ENCODE measurements around the gene ADPRM.
"Not testable (repeated sequence)": the region's sequence is repeated elsewhere in the genome, so short reads cannot be mapped to it uniquely, and the experiment has no call there.

ADPRM gene

DNA sequence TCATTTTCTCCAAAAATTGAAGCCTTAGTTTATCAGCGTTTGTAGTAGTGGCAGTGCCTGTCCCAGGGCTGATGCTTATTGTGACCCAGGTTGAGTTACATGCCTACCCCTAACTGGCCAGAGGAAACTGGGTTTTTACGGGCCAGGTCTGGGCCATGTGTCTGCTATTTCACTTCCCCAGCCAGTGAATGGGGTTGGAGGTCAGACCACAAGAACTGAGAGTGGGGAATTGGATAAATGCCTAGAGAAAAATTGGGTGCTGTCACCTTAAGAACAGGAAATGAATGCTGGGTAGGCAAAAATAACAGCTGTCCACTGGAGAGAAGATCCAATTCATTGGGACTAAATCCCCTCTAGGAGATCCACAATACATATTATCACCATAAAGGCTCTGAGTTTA lies 5.2 kb downstream of the ADPRM start:
- no peak for DNase-seq

DNA sequence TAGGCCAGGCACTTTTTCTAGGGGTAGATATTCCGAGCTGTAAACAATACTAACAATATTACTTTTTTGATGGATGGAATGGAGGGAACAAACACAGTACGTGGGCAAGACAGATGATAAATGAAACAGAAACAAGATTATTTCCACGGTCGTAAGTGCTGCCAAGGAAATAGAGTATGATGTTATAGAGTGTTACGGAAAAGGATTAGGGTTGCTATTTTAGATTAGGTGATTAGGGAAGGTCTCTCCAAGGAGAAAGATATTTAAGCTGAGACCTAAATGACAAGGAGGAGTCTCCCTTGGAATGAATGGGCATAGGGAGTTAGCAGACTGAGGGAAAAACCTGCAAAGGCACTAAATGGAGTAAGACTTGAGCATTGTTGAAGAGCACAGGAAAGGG lies 8.3 kb downstream of the ADPRM start:
- DNase-seq = no peak

DNA sequence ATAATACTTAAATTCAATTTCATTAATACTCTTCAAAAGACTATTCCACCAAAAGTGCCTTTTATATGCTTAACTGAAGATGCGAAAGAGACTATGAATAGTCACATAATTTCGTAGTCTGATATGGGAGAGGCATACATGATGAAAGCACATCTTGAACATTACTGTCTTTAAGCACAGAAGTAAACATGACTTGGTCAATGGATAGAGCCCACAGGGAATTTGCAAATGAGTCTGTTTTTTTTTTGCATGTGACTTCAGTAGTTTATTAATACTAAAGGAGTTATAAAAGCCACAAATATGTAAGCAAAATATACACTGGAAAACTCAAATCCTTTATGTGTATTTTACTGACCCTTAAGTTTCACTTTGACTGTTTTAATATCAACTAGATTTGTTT lies 15.9 kb downstream of the ADPRM start:
- no peak for DNase-seq

DNA sequence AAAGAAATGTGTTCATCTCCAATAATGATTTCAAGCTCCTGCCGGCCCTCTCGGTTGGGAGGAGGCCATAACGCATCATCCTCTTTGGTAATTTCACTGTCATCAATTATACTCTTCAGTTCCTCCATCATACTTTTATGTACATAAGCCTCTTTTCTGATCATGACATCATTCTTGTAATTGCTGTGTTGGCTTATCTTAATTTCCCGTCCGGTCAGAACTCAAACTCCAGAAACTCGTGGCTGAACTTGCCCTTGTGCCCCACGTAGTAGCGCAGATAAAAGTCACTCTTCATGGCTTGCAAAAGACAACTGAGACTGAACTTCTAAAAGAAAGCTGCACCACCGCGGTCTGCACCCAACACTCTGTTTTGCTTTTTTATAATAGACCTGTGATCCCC lies 18.8 kb downstream of the ADPRM start:
- DNase-seq = no peak

DNA sequence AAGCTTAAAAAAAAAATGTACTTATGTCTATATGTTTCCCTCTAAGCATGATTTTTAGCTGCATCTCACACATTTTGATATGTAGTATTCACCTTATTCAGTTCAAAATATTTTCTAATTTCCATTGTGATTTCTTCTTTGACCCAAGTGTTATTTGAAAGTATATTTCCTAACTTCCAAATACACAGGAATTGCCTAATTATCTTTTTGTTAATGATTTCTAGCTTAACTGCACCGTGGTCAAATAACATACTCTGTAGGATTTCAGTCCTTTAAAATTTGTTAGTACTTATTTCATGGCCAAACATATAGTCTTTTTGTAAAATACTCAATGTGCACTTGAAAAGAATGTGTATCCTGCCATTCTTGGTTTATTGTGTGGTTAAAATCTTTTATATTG lies 21.2 kb downstream of the ADPRM start:
- DNase-seq = no peak

DNA sequence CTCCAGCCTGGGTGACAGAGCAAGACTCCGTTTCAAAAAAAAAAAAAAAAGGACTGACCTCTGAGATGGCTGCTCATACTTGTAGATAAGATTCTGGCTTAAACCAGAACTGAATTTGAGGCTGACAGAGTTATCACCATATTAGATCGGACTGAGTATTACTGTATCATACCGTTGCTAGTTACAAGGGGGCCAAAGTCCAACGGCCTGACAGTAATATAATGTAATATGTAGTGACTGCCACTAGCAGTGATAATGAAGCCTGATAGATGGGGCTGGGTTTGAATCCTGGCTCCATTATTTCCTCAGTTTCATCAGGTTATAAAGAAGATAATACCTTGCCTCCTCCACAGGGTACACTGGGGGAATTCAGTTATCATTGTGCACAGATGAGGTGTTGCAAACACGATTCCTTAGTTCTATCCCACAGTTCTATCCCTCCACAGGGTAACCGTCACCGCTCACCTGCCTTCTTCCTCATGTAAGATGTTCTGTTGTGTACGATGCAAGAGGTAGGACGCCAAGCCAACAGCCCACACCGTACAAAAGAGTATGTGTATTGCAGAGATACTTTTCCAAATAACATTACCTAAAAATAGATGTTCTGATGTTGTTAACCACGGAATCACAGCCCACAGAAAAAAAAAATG lies 27.3 kb downstream of the ADPRM start:
- no peak for DNase-seq

DNA sequence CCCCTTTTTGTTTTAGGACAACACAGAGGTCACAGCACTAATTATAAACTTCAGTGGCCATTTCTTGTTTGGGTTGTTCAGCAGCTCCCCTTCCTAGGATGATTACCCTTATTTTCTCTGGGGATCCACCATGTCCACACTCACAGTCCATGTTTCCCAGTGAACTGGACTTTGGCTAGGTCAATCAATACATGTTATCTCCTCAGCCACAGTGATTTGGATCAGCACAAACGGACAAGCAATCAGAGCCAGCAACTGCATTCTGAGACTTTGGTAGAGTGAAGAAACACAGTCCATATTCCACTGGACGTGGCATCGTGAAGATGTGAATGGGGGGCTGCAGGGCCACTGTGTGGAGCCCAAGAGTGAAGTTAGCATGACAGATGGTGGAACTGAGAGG lies 27.9 kb downstream of the ADPRM start:
- no peak for DNase-seq

DNA sequence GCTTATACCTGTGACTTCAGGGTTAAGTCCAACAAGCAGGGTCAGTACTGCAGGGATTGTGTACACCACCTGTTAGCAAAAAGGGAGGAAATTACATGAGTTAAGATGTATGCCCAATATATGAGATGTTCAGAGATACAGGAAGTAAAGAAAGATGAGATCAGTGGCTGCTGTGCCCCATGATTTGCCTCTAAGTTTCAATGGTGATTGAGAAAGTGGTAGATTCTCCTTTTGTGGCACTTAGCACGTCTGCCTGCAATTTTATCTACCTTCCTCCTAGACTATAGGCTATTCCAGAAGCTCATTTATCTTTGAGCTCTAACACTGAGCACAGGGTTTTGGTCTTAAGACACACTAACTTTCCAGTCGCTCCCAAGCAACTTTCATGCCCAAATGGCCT lies 28.8 kb downstream of the ADPRM start:
- no peak for DNase-seq

DNA sequence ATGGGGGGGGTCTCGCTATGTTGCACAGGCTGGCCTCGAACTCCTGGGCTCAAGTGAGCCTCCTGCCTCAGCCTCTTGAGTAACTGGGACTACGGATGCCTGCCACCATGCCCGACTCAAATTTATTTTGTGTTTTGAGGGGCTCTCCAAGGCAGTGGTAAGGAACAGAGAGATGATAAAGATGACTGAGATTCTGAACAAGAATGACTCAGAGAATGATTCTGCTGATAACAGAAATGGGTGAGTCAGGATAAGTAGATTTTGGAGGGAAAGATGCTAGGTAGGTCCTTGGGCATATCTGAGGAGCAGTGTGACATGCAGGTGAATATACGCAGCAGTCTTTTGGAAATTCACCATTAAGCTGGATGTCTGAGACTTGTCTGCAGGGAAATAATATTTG lies 29.8 kb downstream of the ADPRM start:
- DNase-seq = no peak

DNA sequence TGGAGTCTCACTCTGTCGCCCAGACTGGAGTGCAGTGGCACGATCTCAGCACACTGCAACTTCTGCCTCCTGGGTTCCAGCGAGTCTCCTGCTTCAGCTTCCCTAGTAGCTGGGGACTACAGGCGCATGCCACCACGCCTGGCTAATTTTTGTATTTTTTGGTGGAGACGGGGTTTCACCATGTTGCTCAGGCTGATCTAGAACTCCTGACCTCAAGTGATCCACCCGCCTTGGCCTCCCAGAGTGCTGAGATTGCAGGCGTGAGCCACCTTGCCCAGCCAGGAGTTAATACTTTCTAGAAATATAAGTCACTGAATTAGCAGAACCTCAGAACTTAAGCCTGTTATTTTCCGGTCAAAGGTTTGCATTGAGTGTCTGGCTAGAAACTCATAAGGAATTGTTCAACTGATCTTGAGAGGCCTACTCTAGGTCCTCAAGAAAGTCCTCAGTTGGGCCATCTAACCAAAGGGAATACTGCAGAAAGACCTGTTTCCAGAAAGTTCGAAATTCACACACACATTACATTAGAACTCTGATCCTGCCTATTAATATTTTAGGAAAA lies 31.0 kb downstream of the ADPRM start:
- no peak for DNase-seq

DNA sequence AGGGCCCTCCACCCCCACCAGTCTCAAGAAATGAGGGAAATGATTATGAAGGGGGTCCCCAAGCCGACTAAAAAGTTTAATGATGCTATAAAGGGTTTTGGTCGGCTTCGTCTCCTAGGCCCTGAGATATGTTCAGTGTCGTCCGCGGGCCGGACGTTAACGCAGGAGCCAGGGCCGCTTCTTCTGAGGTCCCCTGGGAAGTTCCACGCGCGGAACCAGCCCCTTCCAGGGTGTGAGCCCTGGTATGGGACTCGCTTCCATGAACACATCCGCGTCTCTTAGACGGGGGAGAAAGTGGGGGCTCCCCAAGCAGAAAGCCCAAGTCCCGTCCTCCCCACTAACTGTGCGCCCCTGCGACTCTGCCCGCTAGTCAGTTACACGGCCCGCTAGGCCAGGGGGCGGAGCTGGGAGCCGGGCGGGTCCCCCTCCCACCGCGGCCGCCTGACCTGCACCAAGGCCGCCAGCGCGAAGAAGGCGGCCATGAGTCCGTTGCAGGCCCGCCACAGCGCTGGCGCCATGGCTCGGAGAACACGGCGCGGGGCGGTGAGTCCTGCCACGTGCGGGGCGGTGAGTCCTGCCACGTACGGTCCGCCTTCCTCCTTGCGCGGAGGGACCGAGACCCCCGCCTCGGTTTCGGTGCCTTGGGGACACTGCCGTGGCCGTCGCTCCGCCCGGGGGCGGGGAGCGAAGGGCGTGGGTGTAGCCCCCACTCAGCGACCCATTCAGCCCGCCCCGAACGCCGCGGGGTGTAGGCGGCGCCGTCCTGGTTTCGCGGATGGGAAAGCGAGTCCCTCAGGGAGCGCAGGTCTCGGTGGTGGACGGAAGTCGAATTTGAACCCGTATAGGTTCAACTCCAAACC lies 32.2 kb downstream of the ADPRM start, which contains the start of gene TMEM220:
TSS of gene TMEM220 (minus strand) at position 690 of the 860 bp plus-strand sequence. CDS start at position 518, 172 bp downstream.
- peak; percentile 24 for DNase-seq

DNA sequence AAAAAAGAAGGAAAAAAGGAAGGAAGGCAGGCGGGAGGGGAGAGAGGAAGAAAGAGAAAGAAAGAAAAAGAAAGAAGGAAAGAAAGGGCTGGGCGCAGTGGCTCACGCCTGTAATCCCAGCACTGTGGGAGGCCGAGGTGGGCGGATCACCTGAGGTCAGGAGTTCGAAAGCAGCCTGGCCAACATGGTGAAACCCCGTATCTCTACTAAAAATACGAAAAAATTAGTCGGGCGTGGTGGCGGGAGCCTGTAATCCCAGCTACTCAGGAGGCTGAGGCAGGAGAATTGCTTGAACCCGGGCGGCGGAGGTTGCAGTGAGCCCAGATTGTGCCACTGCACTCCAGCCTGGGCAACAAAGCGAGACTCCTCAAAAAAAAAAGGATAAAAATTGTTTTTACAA lies 32.9 kb downstream of the ADPRM start:
- DNase-seq = not testable (repeated sequence)

DNA sequence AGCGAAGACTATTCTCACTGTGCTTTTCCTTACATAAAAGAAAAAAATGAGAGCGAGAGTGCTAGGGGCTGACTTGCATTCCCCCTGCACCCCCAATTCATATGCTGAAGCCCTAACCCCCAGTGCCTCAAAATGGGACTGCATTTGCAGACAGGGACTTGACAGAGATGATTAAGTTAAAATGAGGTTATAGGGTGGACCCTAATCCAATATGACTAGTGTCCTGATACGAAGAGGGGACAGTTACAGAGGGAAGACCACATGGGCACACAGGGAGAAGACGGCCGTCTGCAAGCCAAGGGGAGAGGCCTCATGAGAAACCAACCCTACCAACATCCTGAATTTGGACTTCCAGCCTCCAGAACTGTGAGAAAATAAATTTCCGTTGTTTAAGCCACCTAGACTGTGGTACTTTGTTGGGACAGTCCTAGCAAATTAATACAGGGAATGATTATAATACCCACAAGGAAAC lies 34.0 kb downstream of the ADPRM start:
- DNase-seq = no peak

DNA sequence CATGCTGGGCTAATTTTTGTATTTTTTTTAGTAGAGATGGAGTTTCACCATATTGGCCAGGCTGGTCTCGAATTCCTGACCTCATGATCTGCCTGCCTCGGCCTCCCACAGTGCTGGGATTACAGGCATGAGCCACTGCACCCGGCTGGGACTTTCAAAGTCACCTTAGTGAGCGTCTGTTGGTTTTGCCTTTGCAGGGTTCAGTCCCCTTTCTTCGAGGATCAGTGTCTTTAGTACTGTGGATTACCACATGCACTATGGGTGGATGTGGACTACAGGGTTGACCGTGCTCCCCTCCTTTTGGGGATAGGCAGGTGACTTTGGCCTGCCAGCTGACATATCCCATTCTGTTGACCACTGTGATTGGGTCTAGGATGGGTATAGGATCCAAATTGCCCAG lies 34.7 kb downstream of the ADPRM start:
- not testable (repeated sequence) for DNase-seq

DNA sequence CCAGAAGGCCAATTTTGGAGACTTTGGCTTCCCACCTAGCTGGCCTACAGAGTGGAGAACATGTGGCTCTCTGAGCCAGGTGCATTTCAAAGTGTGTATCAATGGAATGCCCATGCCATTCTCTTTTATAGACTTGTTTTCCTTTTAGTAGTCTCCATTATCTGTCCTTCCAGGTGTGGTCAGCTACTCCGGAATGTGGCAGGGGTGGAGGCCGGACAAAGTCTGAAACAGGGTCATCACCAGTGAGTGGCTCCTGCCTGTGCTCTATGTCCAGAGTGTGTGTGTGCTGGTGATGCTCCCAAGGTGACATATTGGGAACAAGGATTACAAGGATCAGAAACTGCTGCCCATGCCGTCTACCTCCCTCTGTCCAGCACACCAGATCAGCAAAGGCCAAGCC lies 36.3 kb downstream of the ADPRM start:
- DNase-seq = no peak

DNA sequence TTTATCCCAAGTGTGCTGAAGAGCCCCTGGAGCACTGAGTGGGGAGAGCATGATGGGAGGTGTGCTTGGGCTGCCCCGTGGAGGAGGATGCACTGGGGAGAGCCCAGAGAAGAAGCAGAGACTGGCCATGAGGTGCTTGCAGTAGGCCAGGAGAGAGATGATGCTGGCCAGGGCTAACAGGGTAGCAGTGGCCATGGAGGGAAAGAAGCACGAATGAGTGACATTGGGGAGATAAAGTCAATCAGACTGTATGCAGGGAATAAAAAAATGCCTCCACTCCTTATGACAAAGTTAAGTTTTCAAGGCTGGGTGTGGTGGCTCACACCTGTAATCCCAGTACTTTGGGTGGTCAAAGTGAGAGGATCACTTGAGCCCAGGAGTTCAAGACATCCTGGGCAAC lies 37.9 kb downstream of the ADPRM start:
- DNase-seq = no peak

DNA sequence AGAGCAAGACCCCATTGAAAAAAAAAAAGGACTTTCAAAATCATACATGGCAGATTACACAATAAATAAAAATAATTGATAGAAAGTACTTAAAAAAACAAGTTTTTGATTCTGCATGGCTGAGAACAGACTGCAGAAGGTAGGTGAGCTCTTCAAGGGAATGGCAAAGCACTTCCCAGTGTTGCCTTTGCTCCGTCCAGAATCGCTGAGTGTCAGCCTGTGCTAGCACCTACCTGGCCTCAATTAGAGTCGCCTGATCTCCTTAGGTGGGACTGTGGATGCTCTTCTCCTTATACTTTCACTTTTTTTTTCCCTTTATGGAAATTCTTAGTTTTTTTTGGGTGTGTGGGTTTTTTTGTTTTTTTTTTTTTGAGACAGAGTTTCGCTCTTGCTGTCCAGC lies 38.4 kb downstream of the ADPRM start:
- DNase-seq = no peak

DNA sequence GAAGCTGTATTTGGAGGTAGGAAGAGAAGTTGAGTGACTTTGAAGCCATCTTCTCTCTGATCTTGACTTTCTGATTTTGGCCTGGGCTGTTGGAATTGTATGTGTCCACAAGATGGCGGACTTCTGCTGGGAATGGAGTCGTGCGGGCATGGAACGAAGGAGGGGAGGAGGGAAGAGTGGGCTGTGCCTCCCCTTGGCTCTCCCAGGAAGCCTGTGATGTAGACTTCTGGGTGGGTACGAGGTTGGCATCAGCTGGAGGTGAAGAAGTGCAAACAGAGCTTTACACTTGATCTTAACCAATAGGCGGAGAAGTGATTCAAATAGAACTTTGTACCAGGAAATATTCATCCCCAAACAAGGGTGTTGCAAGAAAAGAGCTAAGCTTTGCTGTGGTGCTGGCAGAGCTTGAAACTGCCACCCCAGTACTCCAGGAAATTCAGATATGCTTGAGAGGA lies 39.8 kb downstream of the ADPRM start:
- peak; percentile 40 for DNase-seq

DNA sequence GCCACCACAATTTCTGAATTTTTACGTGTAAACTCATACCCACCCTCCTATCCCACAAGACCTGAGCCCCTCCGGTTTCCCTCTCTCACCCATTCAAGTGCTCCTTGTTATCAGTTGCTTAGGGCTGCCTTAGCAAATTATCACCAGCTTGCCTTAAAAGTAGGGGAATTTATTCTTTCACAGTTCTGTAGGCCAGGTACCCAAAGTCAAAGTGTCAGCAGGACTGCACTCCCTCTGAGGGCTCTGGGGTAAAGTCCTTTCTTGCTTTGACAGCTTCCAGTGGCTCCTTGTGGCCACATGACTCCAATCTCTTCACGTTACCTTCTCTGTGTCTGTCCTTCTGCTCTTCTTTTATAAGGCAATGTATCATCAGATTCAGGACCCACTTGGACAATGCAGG lies 40.3 kb downstream of the ADPRM start:
- no peak for DNase-seq

DNA sequence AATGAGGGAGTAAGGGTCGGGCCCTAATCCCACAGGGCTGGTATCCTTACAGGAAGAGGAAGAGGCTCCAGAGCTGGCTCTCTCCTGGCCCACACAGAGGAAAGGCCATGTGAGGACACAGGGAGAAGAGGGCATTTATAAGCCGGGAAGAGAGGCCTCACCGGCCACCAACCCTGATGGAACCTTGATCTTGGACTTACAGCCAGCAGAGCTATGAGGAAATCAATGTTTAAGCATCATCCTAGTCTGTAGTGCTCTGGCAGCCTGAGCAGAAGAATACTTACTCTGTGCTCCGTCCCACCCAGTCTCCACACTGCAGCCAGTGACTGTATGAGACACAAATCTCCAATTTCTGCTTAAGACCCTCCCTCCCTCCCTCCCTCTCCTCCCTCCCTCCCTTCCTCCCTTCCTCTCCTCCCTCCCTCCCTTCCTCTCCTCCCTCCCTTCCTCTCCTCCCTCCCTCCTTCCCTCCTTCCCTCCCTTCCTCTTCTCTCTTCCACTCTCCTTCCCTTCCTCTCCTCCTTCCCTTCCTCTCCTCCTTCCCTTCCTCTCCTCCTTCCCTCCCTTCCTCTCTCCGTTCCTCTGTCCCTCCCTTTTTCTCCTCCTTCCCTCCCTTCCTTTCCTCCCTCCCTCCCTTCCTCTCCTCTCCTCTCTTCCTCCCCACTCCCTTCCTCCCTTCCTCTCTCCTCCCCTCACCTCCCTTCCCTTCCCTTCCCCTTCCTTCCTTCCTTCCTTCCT lies 41.3 kb downstream of the ADPRM start:
- no peak for DNase-seq

DNA sequence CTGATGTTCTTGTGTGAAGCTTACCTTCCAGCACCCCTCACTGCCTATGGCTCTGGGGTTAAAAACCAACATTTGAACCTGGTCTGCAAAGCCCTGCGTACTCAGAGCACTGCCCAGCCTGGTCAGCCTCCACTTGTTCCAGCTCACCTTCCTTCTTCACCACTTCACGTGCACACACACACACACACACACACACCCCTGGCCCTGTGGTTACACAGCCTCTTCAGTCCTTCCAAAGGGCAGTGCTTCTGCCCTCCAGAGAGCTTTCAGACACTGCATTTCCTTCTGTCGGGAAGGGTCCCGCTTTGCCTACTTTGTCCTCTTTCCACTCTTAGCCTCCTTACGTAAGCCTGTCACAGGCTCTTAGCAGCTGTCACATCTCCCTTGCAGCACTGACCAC lies 42.0 kb downstream of the ADPRM start:
- no peak for DNase-seq

DNA sequence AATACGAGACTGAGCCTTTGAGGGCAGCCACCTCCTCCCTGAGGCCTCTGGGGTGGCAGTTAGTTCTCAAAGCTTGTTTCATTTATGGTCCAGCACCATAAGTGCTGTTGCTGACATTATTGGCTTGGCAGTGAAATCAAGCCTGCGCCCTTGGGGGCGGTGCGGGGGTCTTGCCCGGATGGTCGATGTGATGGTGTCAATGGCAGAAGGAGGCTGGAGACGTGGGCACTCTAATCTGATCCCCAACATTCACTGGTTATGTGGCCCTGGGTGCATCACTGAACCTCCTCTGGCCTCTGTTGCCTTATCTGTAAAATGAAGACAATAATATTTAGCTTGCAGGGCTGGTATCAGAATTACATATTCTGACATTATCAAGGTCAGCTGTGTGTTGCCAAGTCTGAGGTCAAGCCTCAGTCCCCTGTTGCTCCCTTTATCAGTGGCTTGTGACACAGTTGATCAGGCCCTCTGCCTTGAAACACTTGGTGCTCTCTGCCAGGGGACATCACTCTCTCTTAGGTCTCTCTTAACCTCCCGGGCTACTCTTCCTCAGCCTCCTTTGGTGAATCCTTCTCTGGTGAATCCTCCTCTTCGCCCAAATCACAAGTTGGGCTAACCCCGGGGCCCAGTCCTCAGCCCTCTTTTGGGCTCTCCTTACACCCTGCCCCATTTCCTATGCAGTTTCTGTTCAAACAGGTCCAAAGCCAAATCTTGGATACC lies 44.2 kb downstream of the ADPRM start:
- DNase-seq = no peak

DNA sequence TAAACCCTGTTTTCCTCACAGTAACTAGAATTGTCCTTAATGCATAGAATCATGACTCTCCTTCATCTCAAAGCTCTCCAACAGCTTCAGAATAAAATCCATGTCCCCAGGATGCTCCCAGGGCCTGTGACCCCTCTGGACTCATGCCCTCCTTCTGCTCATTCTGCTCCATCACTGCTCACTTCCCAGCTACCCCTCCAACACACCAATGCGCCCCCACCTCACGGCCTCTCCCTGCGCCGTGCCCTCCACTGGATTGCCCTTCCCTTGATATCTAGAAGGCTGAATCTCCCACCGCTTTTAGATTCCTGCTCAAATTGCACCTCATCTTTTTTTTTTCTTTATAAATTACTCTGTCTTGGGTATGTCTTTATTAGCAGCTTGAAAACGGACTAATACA lies 45.0 kb downstream of the ADPRM start:
- DNase-seq = no peak

All from CD4-positive, alpha-beta T cell treated with Interleukin-17A for 1 hour (primary cell).